Activated CD4-positive, alpha-beta T cell treated with anti-CD3 and anti-CD28 coated beads for 24 hours (primary cell): Measurements from ENCODE around the gene TJP1.

ENCODE experiments used
- DNase-seq, 2 donors: peaks; one replicate each; pipeline ENCODE4 v3.0.0-alpha.2; 2020; ENCODE audit warnings: low read depth in 2 of 2

The TJP1 gene

DNA sequence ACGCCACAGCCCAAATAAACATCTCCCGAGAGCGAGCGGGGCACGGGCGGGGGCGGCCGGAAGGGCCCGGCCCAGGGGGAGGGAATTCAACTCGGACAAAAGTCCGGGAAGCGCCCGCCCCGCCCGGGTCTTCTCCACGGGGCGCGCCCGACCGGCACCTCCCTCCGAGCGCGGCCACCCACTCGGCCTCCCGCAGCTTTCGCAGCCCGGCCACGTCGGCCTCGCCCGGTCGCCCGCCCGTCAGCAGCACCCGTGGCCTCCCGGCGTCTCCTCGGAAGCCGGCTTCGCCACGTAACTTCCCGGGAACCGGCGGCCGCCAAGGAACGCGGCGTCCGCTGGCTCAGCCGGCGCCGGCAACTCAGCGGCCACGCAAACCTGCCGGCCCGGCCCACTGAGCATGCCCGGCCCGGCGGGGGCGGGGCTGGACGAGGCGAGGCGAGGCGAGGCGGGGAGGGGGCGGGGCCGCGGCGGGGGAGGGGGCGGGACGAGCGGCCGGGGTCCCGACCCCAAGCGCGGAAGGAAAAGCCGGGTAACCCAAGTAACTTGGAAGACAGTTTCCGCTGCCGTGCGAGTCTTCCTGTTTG is at the start of gene TJP1:
TSS of gene TJP1 (minus strand) at position 369 of the 584 bp plus-strand sequence. CDS start 440 bp downstream, outside the sequence.
- no peak for DNase-seq

DNA sequence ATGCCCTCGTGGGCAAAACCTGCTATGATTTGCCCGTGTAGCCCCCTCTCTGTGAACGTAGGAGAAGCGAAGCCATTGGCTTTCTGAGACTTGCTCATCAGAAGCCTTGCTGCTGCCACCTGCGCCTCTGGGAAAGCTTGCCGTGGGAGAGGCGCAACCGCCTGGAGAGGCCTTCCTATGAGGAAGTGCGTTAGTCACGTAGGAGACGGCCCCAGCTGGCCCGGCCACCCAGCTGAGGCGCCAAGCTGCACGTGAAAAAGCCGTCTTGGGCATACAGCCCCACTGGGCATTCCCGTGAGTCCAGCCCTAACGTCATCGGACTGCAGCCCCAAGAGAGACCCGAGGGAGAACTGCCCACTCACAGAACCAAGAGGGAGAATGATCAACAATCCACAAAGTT is 49.1 kb upstream of the TJP1 start:
- DNase-seq, result no peak

DNA sequence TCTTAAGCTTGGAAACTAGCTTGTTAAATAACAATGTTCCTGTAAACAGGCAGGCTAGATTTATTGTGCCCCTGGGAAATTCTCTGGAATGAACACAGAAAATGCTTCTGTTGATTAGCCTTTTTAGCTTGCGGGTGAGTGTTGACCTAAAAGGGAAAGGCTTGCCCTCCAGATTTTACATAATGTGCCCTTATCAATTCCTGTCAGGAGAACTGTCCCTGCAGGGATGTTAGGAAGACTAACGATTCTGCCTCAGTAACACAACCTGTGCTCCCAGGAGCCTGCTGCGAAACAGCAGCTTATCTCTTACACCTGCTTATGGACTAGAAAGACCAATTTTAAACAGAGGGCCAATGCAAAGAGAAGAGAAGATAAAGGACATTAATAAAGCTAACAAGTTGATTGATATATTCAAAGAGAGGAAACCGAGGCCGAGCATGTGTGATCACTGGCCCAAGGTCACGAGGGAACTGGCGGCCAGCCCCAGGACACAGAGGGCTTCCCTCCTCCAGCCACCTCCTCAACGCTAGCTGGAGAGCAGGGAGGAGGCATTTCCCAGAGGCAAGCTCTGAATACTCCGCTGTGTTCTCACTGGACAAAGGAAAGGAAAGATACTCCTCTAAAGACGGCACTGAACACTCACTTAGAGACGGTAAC is 48.4 kb upstream of the TJP1 start:
- no peak for DNase-seq

DNA sequence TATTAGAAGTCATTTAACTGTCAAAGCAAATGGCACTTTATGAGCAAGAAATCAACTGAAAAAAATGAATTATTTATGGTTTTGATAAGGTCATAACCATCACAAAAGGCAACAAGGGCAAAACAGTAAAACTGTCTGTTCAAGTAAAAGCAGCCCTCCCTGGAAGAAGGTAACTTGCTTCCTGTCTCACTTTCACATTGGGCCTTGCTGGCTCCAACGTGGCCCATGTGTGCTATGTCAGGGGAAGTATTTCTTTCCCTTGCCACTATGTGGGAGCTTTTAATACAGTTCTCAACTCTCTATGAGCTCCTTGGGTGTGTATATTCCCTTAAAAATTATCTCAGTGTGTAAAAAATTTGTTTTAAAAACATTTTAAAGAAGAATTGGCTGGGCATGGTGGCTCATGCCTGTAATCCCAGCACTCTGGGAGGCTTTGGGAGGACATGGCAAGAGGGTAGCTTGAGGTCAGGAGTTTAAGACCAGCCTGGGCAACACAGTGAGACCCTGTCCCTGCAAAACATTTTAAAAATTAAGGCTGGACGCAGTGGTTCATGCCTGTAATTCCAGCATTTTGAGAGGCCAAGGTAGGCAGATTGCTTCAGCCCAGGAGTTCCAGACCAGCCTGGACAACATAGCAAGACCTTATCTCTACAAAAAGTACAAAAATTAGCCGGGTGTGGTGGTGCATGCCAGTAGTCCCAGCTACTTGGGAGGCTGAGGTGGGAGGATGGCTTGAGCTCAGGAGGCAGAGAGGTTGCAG is 45.2 kb upstream of the TJP1 start:
- no peak for DNase-seq

DNA sequence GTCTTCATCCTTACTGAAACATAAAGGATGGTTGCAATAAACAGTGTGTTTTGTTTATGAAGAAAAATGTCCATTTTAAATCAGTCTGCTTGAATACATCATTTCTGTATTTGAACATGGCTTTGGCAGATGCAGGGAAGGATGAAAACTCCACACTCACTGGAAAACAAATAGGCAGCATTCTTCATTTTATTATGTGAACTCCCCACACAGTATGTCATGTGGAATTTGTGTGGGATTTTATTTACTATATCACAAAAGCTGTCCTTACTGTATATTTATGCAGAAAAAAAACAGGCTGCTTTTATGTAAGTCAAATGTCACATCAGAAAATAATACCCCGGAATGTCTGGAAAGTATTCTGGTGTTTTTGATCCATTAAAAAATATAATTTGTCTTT is 44.1 kb upstream of the TJP1 start:
- DNase-seq, result no peak

DNA sequence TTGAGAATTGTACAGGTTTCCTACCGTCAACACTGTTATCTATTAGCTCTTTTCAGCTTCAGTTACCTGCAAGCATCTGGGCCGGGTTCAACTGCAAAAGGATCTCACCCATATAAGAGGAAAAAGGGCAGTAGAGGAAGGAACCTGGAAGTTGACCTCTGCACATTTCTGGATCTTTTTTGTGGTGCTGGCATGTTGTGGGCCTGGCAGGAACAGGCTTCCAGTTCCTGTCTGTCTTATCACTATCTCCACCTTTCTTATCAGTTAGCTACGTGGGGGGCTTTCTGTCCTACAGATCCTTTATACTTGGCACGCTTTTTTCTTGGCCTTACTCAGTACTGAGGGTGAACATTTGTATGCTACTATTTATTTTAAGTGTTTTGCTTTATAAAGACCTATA is 42.2 kb upstream of the TJP1 start:
- no peak for DNase-seq

DNA sequence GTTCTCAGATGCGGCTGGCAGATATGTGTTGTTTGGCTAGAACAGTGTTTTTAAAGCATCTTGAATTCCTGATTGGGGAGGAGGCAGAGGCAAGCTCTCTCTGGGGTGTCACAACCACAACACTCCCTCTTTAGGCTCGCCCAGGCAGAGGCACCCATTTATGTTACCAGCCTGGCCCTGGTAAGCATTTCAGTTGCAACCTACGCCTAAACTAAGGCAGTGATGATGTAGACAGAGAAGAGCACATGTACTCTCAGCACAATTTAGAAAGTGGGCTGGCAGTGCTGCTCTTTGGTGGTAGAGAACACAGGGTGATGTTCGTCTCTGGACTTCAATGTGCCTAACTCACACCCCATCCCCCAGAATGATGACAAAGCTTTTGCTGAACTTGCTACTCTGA is 41.2 kb upstream of the TJP1 start:
- no peak for DNase-seq

DNA sequence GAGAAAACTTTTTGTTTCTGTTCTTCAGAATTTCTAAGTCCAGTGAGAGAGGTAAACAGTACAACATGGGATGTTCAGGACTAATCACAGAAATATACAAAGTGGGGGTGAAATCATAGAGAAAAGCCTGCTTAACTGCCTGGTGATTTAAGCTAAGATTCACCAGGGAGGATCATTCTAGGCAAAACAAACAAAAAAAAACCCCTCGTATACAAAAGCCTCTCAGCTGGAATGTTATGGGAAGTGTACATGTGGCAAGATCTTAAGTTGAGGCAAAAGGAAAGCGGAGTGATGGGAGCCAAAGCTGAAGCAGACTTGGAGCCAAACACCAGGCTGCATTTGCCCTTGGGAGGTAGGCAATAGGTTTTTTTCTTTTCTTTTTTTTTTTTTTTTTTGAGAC is 40.0 kb upstream of the TJP1 start:
- no peak for DNase-seq

DNA sequence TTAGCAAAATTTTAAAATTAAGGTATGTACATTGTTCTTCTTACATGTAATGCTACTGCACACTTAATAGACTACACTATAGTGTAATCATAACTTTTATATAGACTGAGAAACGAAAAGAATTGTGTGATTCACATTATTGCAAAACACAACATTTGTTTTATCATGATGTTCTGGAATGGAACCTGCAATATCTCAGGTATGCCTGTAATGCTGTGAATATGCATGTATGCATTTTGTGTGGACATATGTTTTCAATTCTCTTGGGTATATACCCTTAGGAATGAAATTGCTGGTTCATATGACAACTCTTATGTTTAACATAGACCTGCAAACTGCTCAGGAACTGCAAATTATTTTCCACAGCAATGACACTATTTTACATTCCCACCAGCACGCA is 38.6 kb upstream of the TJP1 start:
- DNase-seq, result no peak

DNA sequence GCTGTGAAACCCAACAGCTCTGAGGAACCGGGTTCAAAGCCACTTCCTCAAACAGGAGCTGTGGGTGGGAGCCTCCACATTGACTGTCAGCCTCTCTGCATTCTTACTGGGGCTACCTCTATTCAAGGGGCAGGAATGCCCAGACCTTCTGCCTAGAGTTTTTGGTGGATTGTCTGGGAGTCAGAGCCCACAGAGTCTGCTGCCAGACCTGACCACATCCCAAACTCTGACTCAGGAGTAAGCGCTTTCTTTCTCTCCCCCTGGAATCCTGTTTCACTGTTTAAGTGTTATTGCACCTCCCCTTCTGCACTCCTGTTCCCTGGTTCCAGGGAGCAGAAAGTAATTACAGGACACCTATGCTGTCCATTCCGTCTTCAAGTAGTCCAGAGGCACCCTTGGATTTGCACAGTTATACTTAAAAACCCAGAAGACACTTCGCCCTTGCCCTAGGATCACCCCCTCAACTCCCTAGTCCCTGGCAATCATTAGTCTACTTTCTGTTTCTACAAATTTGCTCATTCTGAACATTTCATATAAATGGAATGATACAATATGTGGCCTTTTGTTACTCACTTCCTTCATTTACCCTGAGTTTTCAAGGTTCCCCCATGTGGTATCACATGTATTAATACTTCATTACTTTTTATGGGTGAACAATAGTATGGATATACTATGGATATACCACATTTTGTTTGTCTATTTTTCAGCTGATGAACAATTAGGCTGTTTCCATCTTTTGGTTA is 37.9 kb upstream of the TJP1 start:
- DNase-seq, result no peak

DNA sequence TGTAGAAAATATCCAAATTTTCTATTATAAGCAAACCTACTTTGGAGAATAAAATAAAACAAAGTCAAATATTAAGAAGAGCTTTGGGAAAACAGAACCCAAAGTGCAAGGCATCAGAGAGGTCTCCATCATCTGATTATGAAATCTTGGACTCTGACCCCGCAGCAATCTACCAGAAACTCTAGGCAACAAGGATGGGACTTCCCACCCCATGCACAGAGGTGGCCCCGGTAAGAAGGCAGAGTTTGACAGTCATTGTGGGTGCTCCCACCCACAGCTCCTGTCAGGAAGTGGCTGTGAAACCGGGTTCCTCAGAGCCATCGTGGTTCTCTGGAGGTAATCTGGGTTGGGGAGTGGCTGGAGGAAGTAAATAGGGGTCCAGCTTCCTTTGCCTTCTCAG is 37.0 kb upstream of the TJP1 start:
- DNase-seq, result no peak

DNA sequence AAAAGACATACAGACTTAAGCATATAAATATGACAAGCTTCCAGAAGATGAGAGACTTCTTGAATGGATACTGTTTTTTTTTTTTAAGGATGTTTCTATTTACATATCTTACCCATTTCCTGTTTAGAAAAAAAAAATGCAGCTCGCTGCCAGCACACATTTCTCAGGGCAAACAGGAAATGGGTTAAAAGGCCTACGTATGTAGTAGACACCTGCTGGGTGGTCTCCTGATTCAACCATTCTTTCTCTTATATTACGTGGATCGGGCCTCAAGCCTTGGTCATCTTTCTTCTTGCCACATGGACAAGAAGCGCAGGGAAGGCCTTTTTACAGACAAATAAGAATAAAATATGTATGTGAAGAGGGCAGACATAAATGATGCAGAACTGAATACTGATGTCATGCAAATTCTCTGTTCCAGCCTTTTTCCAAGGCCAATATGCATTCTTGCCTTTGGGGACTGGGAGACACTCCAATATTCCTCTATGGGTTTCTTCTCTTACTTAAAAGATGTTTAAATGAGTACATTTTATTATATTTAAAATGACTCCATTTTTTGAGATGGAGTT is 35.0 kb upstream of the TJP1 start:
- DNase-seq, result no peak

DNA sequence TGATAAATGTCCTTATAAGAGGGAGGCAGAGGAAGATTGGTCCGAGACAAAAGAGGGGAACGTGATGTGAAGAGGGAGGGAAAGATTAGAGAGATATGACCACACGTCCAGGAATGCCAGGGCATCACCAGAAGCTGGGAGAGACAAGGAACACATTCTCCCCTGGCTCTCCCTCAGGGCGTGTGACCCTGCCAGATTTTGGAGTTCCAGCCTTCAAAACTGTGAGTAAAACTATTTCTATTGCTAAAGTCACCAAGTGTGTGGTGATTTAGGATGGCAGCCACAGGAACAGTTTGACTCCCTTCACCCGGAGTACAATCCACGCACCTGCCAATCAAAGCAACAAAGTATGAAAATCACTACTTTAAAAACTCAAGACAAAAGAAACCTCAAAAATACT is 32.1 kb upstream of the TJP1 start:
- DNase-seq, result no peak

DNA sequence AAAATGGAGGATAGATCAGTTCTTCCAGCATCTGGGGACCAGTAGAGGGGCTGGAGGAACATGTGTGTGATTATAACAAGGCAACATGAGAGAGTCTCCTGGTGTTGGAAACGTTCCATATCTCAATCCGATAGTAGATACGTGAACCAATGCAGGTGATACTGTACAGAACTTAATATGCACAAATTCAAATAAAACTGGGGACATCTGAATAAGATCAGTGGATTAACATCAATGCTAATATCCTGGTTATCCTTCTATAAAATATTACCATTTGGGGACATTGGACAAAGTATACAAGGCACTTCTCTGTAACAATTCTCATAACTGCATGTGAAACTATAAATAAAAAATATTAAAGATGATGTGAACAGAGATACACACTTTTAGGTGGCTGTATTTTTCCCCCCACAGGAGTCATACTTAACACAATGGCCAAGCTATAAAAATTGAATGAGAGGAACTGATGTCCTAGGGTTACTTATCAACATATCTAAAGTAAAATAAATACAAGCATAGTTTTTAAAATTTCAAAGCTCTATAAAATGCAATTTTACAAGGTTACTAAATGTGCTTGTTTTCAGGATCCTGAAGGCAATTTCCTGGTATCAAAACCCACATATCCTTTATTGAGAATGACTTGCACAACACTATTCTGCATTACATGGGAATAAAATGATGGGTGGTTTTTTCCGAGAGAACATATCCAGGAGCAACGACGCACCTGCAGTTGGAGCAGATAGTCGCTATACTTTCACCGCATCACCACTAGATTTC is 31.1 kb upstream of the TJP1 start:
- no peak for DNase-seq

DNA sequence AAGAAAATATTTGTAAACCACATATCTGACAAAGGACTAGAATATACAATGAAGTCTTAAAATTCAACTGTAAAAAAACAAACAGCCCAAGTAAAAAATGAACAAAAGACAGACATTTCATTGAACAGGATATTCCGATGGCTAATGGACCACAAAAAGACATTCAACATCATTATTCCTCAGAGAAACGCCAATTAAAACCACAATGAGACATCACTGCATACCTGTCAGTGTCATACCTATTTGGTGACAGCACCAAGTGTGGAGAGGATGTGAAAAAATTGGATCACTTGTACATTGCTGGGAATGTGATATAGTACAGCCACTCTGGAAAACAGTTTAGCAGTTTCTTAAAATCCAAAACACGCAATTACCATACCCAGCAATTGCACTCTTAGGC is 29.9 kb upstream of the TJP1 start:
- no peak for DNase-seq

DNA sequence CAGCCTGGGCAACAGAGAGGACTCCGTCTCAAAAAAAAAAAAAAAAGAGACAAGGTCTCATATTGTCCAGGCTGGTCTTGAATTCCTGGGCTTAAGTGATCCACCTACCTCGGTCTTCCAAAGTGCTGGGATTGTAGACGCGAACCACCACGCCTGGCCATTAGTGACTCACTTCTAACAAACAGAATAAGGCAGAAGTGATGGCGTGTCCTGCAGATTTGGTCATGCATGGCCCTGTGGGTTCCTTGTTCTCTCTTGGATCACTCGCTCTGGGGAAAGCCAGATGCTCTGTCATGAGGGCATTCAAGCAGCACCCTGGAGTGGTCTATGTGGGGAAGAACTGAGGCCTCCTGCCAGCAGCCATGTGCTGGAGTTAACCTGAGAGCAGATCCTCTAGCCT is 27.4 kb upstream of the TJP1 start:
- DNase-seq, result no peak

DNA sequence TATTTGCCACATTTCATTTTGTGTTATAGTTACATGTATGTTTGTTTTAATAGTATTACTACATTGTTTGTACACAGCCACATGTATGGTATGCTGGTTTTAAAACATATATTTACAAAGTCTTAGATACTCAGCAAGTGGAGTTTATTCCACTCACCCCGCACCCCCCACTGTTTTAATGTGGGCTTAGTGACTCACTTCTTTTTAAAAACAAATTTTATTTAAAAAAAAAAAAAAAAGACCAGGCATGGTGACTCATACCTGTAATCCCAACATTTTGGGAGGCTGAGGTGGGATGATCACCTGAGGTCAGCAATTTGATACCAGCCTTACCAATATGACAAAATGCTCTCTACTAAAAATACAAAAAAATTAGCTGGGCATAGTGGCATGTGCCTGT is 26.9 kb upstream of the TJP1 start:
- no peak for DNase-seq

DNA sequence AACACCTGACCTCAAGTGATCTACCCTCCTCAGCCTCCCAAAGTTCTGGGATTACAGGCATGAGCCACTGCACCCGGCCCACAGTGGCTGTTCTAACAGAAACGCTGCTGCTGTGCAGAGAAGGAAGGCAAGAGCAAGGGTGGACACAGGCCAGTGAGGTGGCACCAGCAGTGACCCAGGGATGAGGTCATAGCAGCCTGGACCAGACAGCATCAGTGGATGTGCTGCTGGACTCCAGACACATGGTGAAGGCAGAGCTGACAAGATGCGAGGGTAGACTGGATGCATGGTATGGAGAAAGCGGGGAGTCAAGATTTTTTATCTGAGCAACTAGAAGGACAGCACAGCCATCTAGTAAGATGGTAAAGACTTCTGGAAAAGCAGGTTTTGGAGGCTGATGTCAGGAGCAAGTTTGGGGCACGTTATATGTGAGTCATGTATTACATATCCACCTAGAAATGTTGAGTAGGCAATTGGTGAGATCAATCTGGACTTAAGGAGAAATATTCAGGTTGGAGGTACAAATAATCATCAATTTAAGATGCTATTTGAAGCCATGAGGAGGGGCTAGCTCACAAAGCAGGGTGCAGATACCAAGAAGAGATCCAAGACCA is 22.1 kb upstream of the TJP1 start:
- no peak for DNase-seq

DNA sequence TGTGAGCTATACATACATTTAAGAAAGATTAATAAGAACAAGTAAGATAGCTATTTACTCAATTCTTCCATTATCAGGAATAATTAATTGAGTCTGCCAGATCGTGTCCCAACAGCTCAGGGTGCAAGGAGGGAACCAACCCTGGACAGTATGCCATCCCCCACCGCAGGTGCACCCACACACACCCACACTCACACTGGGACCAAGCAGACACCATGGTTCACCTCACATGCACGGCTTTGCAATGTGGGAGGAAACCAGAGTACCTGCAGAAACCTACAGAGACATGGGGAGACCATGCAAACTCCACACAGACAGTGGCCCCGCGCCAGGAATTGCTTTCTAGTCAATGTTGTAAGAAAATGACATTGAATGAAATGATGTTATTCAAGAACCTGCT is 20.0 kb upstream of the TJP1 start:
- DNase-seq, result no peak

DNA sequence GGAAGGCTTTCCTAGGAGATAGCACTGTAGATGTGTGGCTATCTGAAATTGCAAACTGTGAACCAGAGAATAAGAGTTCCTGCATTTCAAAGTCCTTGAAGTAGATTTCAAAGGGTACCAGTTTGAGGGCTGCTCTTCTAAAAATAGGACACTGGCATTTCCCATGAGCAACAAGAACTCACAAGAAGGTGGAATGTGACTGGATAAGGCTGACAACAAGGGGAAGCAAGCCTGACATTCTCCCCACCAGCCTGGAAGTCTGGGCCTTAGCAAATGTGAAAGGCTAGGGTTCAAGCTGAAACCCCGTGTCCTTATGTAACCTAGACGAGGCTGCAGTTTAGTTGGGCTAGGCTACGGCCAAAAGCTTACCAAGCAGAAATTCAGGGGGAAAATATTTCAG is 18.7 kb upstream of the TJP1 start:
- DNase-seq, result no peak

DNA sequence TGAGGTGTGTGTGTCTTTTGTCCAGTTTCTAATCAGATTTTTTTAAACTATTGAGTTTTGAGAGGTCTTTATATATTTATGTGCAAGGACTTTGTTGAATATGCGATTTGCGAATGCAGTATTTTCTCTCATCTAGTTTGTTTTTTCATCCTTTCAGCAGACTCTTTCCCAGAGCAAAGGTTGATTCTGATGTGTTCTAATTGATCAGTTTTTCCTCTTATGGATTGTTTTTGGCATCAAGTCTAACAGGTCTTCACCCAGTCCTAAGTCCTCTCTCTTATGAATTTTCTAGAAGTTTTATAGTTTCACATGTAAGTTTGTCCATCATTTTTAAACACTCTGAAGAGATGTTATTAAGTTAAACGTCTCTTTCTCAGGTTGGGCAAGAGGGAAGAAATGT is 17.8 kb upstream of the TJP1 start:
- no peak for DNase-seq
